WTC11 (cell line): ENCODE results near the gene C6orf120. TPM values are rescaled to one million over a fixed set of nuclear protein-coding genes. Genes with fewer than 3 reads are reported as not detected.

Source experiments
- ATAC-seq: fragments of 200-7000 bp; cut with Tn5 transposase; 2 replicates; pipeline ENCODE4 v1.10.0; 2021; ENCODE audit warnings: mild to moderate bottlenecking, moderate library complexity
- CTCF ChIA-PET: fragments of 300-600 bp; sonication (Branson Sonifier 250); formaldehyde crosslinking; loops from one replicate; lab custom pipeline; 2021; ENCODE audit warnings: antibody characterized with exemption; lab: Charles Lee
- POLR2A ChIA-PET: fragments of 350-600 bp; sonication (Branson Sonifier 250); formaldehyde crosslinking; loops from one replicate; lab custom pipeline; 2021; ENCODE audit warnings: antibody characterized with exemption; lab: Charles Lee
- DNase-seq: peaks from one replicate; pipeline ENCODE4 v3.0.0; 2021; ENCODE audit warnings: low spot score
- H3K27ac Mint-ChIP-seq: 2 replicates; pipeline ENCODE4 v1.8.0; 2021; ENCODE audit warnings: mixed read lengths
- H3K27me3 Mint-ChIP-seq: 2 replicates; pipeline ENCODE4 v1.8.0; 2021; ENCODE audit warnings: low read depth, mild to moderate bottlenecking, moderate library complexity, mixed read lengths
- H3K36me3 Mint-ChIP-seq: 2 replicates; pipeline ENCODE4 v1.8.0; 2021; ENCODE audit warnings: mixed read lengths
- H3K4me1 Mint-ChIP-seq: 2 replicates; pipeline ENCODE4 v1.8.0; 2022; ENCODE audit warnings: mixed read lengths
- H3K4me3 Mint-ChIP-seq: 2 replicates; pipeline ENCODE4 v1.8.0; 2021; ENCODE audit warnings: mild to moderate bottlenecking, moderate library complexity, mixed read lengths
- H3K9me3 Mint-ChIP-seq: 2 replicates; pipeline ENCODE4 v1.8.0; 2021; ENCODE audit warnings: mixed read lengths
- ATF2 ChIP-seq: sonication (generic); formaldehyde crosslinking; IDR thresholded peaks from 2 replicates; pipeline ENCODE4 v1.8.1; 2022; ENCODE audit warnings: low read depth, missing genetic modification reagents, borderline replicate concordance
- CBFB ChIP-seq: sonication (generic); formaldehyde crosslinking; IDR thresholded peaks from 2 replicates; pipeline ENCODE4 v1.8.1; 2022; ENCODE audit warnings: mild to moderate bottlenecking, low read depth, missing genetic modification reagents
- FOXJ3 ChIP-seq: sonication (generic); formaldehyde crosslinking; IDR thresholded peaks from 2 replicates; pipeline ENCODE4 v1.9.0; 2021; ENCODE audit warnings: missing genetic modification reagents, mild to moderate bottlenecking, borderline replicate concordance
- FOXP1 ChIP-seq: sonication (generic); formaldehyde crosslinking; IDR thresholded peaks from 2 replicates; pipeline ENCODE4 v1.8.0; 2022; ENCODE audit warnings: missing genetic modification reagents, mild to moderate bottlenecking, moderate library complexity, borderline replicate concordance
- GTF2I ChIP-seq: fragments of 250-450 bp; sonication (Bioruptor Pico); conservative IDR thresholded peaks from 2 replicates; pipeline ENCODE4 v1.4.0; 2021; ENCODE audit warnings: mild to moderate bottlenecking
- IRF1 ChIP-seq: sonication (generic); formaldehyde crosslinking; IDR thresholded peaks from 2 replicates; pipeline ENCODE4 v1.8.0; 2023; ENCODE audit warnings: missing genetic modification reagents
- JAZF1 ChIP-seq: fragments of 250-450 bp; sonication (Bioruptor Pico); IDR thresholded peaks from 2 replicates; pipeline ENCODE4 v1.9.0; 2021; ENCODE audit warnings: moderate library complexity, mild to moderate bottlenecking, inconsistent platforms
- PRRX2 ChIP-seq: fragments of 250-450 bp; sonication (Bioruptor Pico); IDR thresholded peaks from 2 replicates; pipeline ENCODE4 v1.8.0; 2021; ENCODE audit warnings: mild to moderate bottlenecking
- RORB ChIP-seq: fragments of 250-450 bp; sonication (Bioruptor Pico); IDR thresholded peaks from 2 replicates; pipeline ENCODE4 v1.9.0; 2021; ENCODE audit warnings: mild to moderate bottlenecking
- SMAD3 ChIP-seq: sonication (generic); formaldehyde crosslinking; IDR thresholded peaks from 2 replicates; pipeline ENCODE4 v1.8.0; 2022; ENCODE audit warnings: missing genetic modification reagents, mild to moderate bottlenecking, borderline replicate concordance
- SP1 ChIP-seq: sonication (generic); formaldehyde crosslinking; conservative IDR thresholded peaks from 2 replicates; pipeline ENCODE4 v1.8.1; 2022; ENCODE audit warnings: missing genetic modification reagents
- ZNF219 ChIP-seq: sonication (generic); formaldehyde crosslinking; IDR thresholded peaks from 2 replicates; pipeline ENCODE4 v1.8.0; 2023; ENCODE audit warnings: missing genetic modification reagents, mild to moderate bottlenecking, borderline replicate concordance
- ZNF232 ChIP-seq: sonication (generic); formaldehyde crosslinking; IDR thresholded peaks from 2 replicates; pipeline ENCODE4 v1.8.0; 2022; ENCODE audit warnings: mild to moderate bottlenecking, missing genetic modification reagents
- ZNF317 ChIP-seq: sonication (generic); formaldehyde crosslinking; IDR thresholded peaks from 2 replicates; pipeline ENCODE4 v1.8.1; 2023; ENCODE audit warnings: low read depth, mild to moderate bottlenecking, moderate library complexity, missing genetic modification reagents, borderline replicate concordance
- ZNF396 ChIP-seq: fragments of 250-450 bp; sonication (Bioruptor Pico); IDR thresholded peaks from 2 replicates; pipeline ENCODE4 v1.8.0; 2021; ENCODE audit warnings: mild to moderate bottlenecking, moderate library complexity, borderline replicate concordance
- ZNF671 ChIP-seq: fragments of 250-450 bp; sonication (Bioruptor Pico); IDR thresholded peaks from 2 replicates; pipeline ENCODE4 v1.8.0; 2021; ENCODE audit warnings: mild to moderate bottlenecking
- total RNA-seq: library from RNA; stranded (reverse); gene quantifications from 3 replicates; pipeline ENCODE4 v1.2.3, GENCODE V29; 2021
- TF ChIP-seq, protein P1 (sequence below): sonication (generic); formaldehyde crosslinking; IDR thresholded peaks from 2 replicates; pipeline ENCODE4 v1.8.0; 2023; ENCODE audit warnings: missing genetic modification reagents, mild to moderate bottlenecking, borderline replicate concordance
- TF ChIP-seq, protein P2 (sequence below): sonication (generic); formaldehyde crosslinking; IDR thresholded peaks from 2 replicates; pipeline ENCODE4 v1.8.1; 2022; ENCODE audit warnings: low read depth, mild to moderate bottlenecking, moderate library complexity, missing genetic modification reagents, borderline replicate concordance
- TF ChIP-seq, protein P3 (sequence below): sonication (generic); formaldehyde crosslinking; IDR thresholded peaks from 2 replicates; pipeline ENCODE4 v1.8.1; 2023; ENCODE audit warnings: mild to moderate bottlenecking, missing genetic modification reagents
- TF ChIP-seq, protein P4 (sequence below): fragments of 200-600 bp; IDR thresholded peaks from 2 replicates; pipeline ENCODE4 v1.8.0; 2022; ENCODE audit warnings: antibody characterized with exemption
- TF ChIP-seq, protein P5 (sequence below): sonication (generic); formaldehyde crosslinking; IDR thresholded peaks from 2 replicates; pipeline ENCODE4 v1.8.1; 2022; ENCODE audit warnings: missing genetic modification reagents, borderline replicate concordance
- TF ChIP-seq, protein P6 (sequence below): fragments of 250-450 bp; sonication (Bioruptor Pico); conservative IDR thresholded peaks from 2 replicates; pipeline ENCODE4 v1.9.0; 2021; ENCODE audit warnings: mild to moderate bottlenecking

C6orf120 gene
- total RNA-seq, 1 experiment from 2014 or later: 34.5 TPM

DNA sequence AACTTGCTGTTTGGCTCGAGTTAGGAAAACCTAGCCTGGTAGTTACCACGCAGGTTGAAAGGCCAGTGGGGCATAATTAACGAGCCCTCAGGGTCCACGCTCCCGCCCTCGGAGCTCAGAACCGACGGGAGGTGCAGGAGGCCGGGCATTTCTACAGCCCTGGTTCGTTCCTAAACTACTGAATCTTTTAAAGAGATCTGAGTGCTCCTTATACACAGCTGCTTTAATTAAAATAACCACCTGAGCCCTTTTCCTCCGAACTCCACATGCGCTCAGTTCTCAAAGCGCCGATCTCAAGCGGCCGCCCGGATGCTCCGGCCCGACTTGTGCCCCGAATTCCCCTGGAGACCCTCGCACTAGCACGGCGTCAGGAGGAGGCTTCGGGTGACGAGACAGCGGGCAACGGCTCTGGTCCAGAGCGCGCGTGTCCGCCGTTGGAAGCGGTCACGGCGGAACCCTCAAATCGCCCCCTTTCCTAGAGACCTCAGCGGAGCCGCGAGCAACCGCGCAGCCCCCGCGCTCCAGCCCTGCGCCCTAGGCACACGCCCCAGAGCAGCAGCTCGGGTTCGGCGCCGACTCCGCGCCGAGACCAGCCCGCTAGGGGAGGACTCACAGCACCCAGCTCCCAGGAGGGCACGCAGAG lies 494 bp upstream of the C6orf120 start:
- no peaks in the 10 kb centered on the region for H3K27me3 Mint-ChIP-seq
- DNase-seq: no peak
- CTCF ChIA-PET: interaction anchor here (1.1 to 1.6 kb wide), 4 partner anchors 21 to 828 kb away, joined by 3 to 7 read pairs (median 4); no protein-coding TSS in a partner anchor
- peak overlapping the region; percentile 90 for H3K4me3 Mint-ChIP-seq
- peaks cover 23% of the 10 kb centered on the region for H3K36me3 Mint-ChIP-seq
- no peak overlapping the region for H3K27ac Mint-ChIP-seq
- H3K9me3 Mint-ChIP-seq: peaks cover 4% of the 10 kb centered on the region
- H3K4me1 Mint-ChIP-seq: peaks cover 29% of the 10 kb centered on the region
- POLR2A ChIA-PET: interaction anchor here (1.0 to 3.8 kb wide), 4 partner anchors 21 to 590 kb away, joined by 3 to 14 read pairs (median 4); partner anchors contain the start of genes DLL1, DYNLT2, ERMARD and PHF10
- ATAC-seq: peak; percentile 63
- TF ChIP-seq ATF2 (CRISPR knock-in tag) (no peak), GTF2I (CRISPR knock-in tag) (no peak), FOXP1 (CRISPR knock-in tag) (peak; percentile 4; the same call in 1 of the 2 replicates), ZNF671 (CRISPR knock-in tag) (no peak), JAZF1 (CRISPR knock-in tag) (no peak), FOXJ3 (no peak), PRRX2 (CRISPR knock-in tag) (no peak), CBFB (CRISPR knock-in tag) (no peak), ZNF232 (CRISPR knock-in tag) (0 out of 2 replicates have a peak, but pooled peaks have one; percentile 86), ZNF396 (no peak), SMAD3 (CRISPR knock-in tag) (no peak), SP1 (CRISPR knock-in tag) (no peak), IRF1 (CRISPR knock-in tag) (0 out of 2 replicates have a peak, but pooled peaks have one; percentile 4), RORB (no peak), ZNF317 (CRISPR knock-in tag) (no peak), ZNF219 (CRISPR knock-in tag) (no peak)
- TF ChIP-seq, protein P1, sequence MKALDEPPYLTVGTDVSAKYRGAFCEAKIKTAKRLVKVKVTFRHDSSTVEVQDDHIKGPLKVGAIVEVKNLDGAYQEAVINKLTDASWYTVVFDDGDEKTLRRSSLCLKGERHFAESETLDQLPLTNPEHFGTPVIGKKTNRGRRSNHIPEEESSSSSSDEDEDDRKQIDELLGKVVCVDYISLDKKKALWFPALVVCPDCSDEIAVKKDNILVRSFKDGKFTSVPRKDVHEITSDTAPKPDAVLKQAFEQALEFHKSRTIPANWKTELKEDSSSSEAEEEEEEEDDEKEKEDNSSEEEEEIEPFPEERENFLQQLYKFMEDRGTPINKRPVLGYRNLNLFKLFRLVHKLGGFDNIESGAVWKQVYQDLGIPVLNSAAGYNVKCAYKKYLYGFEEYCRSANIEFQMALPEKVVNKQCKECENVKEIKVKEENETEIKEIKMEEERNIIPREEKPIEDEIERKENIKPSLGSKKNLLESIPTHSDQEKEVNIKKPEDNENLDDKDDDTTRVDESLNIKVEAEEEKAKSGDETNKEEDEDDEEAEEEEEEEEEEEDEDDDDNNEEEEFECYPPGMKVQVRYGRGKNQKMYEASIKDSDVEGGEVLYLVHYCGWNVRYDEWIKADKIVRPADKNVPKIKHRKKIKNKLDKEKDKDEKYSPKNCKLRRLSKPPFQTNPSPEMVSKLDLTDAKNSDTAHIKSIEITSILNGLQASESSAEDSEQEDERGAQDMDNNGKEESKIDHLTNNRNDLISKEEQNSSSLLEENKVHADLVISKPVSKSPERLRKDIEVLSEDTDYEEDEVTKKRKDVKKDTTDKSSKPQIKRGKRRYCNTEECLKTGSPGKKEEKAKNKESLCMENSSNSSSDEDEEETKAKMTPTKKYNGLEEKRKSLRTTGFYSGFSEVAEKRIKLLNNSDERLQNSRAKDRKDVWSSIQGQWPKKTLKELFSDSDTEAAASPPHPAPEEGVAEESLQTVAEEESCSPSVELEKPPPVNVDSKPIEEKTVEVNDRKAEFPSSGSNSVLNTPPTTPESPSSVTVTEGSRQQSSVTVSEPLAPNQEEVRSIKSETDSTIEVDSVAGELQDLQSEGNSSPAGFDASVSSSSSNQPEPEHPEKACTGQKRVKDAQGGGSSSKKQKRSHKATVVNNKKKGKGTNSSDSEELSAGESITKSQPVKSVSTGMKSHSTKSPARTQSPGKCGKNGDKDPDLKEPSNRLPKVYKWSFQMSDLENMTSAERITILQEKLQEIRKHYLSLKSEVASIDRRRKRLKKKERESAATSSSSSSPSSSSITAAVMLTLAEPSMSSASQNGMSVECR (CRISPR knock-in tag): no peak; the same call in 1 of the 2 replicates
- TF ChIP-seq, protein P2, sequence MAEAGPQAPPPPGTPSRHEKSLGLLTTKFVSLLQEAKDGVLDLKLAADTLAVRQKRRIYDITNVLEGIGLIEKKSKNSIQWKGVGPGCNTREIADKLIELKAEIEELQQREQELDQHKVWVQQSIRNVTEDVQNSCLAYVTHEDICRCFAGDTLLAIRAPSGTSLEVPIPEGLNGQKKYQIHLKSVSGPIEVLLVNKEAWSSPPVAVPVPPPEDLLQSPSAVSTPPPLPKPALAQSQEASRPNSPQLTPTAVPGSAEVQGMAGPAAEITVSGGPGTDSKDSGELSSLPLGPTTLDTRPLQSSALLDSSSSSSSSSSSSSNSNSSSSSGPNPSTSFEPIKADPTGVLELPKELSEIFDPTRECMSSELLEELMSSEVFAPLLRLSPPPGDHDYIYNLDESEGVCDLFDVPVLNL: no peak
- TF ChIP-seq, protein P3, sequence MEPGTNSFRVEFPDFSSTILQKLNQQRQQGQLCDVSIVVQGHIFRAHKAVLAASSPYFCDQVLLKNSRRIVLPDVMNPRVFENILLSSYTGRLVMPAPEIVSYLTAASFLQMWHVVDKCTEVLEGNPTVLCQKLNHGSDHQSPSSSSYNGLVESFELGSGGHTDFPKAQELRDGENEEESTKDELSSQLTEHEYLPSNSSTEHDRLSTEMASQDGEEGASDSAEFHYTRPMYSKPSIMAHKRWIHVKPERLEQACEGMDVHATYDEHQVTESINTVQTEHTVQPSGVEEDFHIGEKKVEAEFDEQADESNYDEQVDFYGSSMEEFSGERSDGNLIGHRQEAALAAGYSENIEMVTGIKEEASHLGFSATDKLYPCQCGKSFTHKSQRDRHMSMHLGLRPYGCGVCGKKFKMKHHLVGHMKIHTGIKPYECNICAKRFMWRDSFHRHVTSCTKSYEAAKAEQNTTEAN (CRISPR knock-in tag): no peak
- TF ChIP-seq, protein P4, sequence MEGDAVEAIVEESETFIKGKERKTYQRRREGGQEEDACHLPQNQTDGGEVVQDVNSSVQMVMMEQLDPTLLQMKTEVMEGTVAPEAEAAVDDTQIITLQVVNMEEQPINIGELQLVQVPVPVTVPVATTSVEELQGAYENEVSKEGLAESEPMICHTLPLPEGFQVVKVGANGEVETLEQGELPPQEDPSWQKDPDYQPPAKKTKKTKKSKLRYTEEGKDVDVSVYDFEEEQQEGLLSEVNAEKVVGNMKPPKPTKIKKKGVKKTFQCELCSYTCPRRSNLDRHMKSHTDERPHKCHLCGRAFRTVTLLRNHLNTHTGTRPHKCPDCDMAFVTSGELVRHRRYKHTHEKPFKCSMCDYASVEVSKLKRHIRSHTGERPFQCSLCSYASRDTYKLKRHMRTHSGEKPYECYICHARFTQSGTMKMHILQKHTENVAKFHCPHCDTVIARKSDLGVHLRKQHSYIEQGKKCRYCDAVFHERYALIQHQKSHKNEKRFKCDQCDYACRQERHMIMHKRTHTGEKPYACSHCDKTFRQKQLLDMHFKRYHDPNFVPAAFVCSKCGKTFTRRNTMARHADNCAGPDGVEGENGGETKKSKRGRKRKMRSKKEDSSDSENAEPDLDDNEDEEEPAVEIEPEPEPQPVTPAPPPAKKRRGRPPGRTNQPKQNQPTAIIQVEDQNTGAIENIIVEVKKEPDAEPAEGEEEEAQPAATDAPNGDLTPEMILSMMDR: no peak
- TF ChIP-seq, protein P5, sequence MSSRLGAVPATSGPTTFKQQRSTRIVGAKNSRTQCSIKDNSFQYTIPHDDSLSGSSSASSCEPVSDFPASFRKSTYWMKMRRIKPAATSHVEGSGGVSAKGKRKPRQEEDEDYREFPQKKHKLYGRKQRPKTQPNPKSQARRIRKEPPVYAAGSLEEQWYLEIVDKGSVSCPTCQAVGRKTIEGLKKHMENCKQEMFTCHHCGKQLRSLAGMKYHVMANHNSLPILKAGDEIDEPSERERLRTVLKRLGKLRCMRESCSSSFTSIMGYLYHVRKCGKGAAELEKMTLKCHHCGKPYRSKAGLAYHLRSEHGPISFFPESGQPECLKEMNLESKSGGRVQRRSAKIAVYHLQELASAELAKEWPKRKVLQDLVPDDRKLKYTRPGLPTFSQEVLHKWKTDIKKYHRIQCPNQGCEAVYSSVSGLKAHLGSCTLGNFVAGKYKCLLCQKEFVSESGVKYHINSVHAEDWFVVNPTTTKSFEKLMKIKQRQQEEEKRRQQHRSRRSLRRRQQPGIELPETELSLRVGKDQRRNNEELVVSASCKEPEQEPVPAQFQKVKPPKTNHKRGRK (CRISPR knock-in tag): no peak
- TF ChIP-seq, protein P6, sequence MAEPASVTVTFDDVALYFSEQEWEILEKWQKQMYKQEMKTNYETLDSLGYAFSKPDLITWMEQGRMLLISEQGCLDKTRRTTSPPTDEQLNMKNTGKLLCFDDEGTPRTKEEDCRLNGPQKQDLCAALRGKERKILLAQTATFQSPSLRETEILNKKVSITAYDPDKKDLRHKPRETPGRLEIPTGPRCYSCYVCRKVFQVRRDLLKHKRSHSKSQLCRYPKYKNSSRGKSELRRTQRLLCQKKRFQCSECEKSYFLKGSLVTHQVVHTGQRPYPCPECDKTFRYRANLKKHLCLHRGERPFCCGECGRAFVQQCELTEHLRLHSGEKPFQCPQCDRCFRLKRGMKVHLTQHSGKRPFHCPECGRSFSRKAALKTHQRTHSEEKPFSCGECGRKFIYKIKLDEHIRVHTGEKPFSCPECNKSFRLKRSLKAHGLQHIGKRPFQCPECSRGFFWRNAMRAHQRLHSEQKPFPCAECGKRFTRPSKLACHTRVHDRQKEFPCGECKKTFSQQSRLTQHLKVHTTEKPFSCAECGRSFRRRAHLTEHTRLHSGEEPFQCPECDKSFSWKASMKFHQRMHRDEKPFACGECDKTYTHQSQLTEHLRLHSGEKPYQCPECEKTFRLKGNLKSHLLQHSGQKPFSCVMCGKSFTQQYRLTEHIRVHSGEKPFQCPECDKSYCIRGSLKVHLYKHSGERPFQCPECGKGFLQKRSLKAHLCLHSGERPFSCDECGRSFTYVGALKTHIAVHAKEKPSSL (CRISPR knock-in tag): no peak
